ENCODE results near the gene OR4K1.

The OR4K1 gene

GRCh38 chr14:19920021-19920657 is 10.6 kb upstream of the OR4K1 start, which contains the start of gene OR4K5:
OR4K5 (plus strand) TSS chr14:19920607; CDS start chr14:19920607, 0 bp downstream.
- TF ChIP-seq USF1 (IDR thresholded peaks at IDR 0.05) (no peak), EGR1 (IDR thresholded peaks at IDR 0.05) (no peak), TEAD4 (IDR thresholded peaks at IDR 0.05) (no peak), TCF12 (IDR thresholded peaks at IDR 0.05; ENCODE audit: low read depth) (no peak), NFIC (IDR thresholded peaks at IDR 0.05) (no peak), CREB1 (IDR thresholded peaks at IDR 0.05; ENCODE audit: low read depth) (no peak), CEBPB (IDR thresholded peaks at IDR 0.05) (no peak), REST (IDR thresholded peaks at IDR 0.05; ENCODE audit: low read depth) (no peak), TAF1 (IDR thresholded peaks at IDR 0.05; ENCODE audit: low read depth) (no peak), MAX (IDR thresholded peaks at IDR 0.05) (no peak), EP300 (IDR thresholded peaks at IDR 0.05; ENCODE audit: borderline replicate concordance) (no peak), YY1 (IDR thresholded peaks at IDR 0.05; ENCODE audit: low read depth) (no peak), RAD21 (IDR thresholded peaks at IDR 0.05; ENCODE audit: low read depth) (no peak)

GRCh38 chr14:19941668-19942067 is 11.0 kb downstream of the OR4K1 start:
- TF ChIP-seq CREB1 (IDR thresholded peaks at IDR 0.05; ENCODE audit: low read depth) (no peak), USF1 (IDR thresholded peaks at IDR 0.05) (no peak), NFIC (IDR thresholded peaks at IDR 0.05) (no peak), YY1 (IDR thresholded peaks at IDR 0.05; ENCODE audit: low read depth) (no peak), ZBTB7A (IDR thresholded peaks at IDR 0.05; ENCODE audit: low read depth) (no peak), TCF12 (IDR thresholded peaks at IDR 0.05; ENCODE audit: low read depth) (no peak), EGR1 (IDR thresholded peaks at IDR 0.05) (no peak), RAD21 (IDR thresholded peaks at IDR 0.05; ENCODE audit: low read depth) (no peak), REST (IDR thresholded peaks at IDR 0.05; ENCODE audit: low read depth) (no peak), CEBPB (IDR thresholded peaks at IDR 0.05) (no peak), MAX (IDR thresholded peaks at IDR 0.05) (no peak)

- TF ChIP-seq USF1 (IDR thresholded peaks at IDR 0.05), result no peak
- no peak for TF ChIP-seq TCF12 (IDR thresholded peaks at IDR 0.05; ENCODE audit: low read depth)
- TF ChIP-seq ZBTB7A (IDR thresholded peaks at IDR 0.05; ENCODE audit: low read depth), result no peak
- TF ChIP-seq CREB1 (IDR thresholded peaks at IDR 0.05; ENCODE audit: low read depth), result no peak
- no peak for TF ChIP-seq RAD21 (IDR thresholded peaks at IDR 0.05; ENCODE audit: low read depth)
- TF ChIP-seq FOXM1 (IDR thresholded peaks at IDR 0.05; ENCODE audit: borderline replicate concordance, low read depth), result no peak
- TF ChIP-seq CEBPB (IDR thresholded peaks at IDR 0.05), result no peak
Measured at GRCh38 chr14:19947413-19948090, 16.8 kb downstream of the OR4K1 start.

GRCh38 chr14:19949218-19949617 is 18.5 kb downstream of the OR4K1 start:
- TF ChIP-seq MAX (IDR thresholded peaks at IDR 0.05) (no peak), ZBTB7A (IDR thresholded peaks at IDR 0.05; ENCODE audit: low read depth) (no peak), TEAD4 (IDR thresholded peaks at IDR 0.05) (no peak), EP300 (IDR thresholded peaks at IDR 0.05; ENCODE audit: borderline replicate concordance) (no peak), RAD21 (IDR thresholded peaks at IDR 0.05; ENCODE audit: low read depth) (no peak), EGR1 (IDR thresholded peaks at IDR 0.05) (no peak), NFIC (IDR thresholded peaks at IDR 0.05) (no peak)

- no peak for TF ChIP-seq CEBPB (IDR thresholded peaks at IDR 0.05)
- TF ChIP-seq TCF12 (IDR thresholded peaks at IDR 0.05; ENCODE audit: low read depth), result no peak
- TF ChIP-seq USF1 (IDR thresholded peaks at IDR 0.05), result no peak
- no peak for TF ChIP-seq NFIC (IDR thresholded peaks at IDR 0.05)
Measured at GRCh38 chr14:19974844-19975243, 44.1 kb downstream of the OR4K1 start.
